Ammon's horn (tissue), 1 donor: ENCODE results near the gene KRTAP2-2.
"Not testable (repeated sequence)": the region's sequence is repeated elsewhere in the genome, so short reads cannot be mapped to it uniquely, and the experiment has no call there.

Source experiments
- DNase-seq: peaks from one replicate; pipeline ENCODE4 v3.0.0-alpha.2; 2016; ENCODE audit warnings: low spot score

Gene KRTAP2-2, protein sequence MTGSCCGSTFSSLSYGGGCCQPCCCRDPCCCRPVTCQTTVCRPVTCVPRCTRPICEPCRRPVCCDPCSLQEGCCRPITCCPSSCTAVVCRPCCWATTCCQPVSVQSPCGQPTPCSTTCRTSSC

DNA sequence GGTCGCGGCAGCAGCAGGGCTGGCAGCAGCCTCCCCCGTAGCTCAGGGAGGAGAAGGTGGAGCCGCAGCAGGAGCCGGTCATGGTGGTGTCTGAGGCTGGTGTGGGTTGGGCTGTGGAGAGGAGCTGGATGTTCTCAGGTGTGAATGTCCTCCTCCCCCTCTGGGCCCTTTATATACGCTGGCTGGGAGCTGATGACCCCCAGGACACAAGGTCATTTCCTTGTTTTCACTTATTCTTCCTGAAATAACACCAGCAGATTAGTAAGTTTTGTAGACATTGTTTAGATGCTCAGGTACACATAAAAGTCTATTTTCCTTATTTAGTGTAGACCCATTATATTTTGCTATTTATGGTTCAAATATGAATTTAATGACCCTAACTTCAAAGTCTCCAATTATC is at the start of gene KRTAP2-2:
Gene KRTAP2-2, minus strand, starts transcription at position 101 of the 400 bp plus-strand sequence. Its CDS starts 19 bp downstream, at position 82.
- not testable (repeated sequence) for DNase-seq

DNA sequence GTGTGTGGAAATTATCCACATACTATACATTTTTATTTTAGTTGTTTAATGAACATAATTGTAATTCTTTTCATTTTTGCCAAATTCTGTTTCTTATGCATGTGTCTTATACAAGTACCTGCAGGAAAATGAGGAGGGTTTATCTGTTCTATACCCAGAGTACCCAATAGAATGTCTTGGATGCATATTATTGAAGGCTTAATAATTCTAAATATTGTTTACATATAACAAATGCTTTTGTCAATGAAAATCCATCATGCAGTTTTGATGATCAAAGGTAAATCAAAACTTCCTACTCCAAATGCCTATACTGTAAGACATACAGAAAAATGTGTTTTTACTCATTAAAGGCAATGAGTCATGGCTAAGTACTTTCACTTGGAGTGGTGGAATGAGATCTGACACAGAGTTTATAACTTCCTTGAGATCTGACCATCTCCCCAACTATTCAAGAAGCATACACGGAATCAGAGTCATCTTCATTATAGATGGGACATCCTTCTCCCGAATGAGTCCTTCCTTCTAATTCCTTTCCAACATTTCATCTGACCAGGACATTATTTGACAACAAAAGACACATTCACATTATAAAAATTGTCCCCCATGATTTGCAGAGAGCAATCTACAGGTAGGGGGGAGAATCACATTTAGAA is 49.5 kb upstream of the KRTAP2-2 start:
- DNase-seq: not testable (repeated sequence)

- DNase-seq: no peak
Observed at GRCh38 chr17:41103896-41104295, 48.9 kb upstream of the KRTAP2-2 start.

GRCh38 chr17:41101586-41102259 is 46.7 kb upstream of the KRTAP2-2 start, which contains the start of gene KRTAP4-16:
Gene KRTAP4-16 (minus strand): TSS chr17:41102209. CDS start chr17:41102209, 0 bp downstream.
- no peak for DNase-seq

DNA sequence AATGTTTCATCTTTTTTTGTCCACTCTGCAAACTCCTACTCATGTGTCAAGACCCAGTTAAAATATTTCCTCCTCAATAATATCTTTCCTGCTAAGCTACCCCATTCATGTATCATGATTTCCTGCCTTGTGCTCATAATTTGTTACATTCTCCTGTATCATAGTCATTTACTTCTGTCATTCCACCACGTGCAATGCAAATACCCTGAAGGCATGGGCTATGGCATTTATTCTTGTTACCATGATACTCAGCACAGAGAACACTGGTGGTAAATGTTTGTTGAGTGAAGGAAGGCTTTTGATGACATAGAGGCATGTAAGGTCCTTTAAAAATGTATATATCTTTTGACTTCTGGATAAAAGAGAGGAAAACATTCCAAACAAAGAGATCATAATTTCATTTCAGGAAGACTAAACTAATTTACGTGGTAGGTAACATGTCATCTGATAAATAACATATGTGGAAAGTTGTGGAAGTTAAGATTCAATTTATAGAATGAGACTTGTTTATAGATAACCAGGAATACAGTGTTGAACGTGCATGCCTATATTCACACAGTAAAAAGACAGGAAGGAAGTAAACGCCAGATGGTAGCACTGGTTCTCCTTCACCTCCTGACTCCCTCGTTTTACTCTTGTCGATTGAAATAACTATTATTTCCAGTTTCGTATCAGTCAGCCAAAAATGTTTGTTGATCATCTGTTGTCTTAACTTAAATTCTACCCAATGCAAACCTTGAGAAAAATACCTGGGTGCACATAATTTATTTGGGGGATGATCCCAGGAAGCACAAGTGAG is 44.9 kb upstream of the KRTAP2-2 start:
- not testable (repeated sequence) for DNase-seq

DNA sequence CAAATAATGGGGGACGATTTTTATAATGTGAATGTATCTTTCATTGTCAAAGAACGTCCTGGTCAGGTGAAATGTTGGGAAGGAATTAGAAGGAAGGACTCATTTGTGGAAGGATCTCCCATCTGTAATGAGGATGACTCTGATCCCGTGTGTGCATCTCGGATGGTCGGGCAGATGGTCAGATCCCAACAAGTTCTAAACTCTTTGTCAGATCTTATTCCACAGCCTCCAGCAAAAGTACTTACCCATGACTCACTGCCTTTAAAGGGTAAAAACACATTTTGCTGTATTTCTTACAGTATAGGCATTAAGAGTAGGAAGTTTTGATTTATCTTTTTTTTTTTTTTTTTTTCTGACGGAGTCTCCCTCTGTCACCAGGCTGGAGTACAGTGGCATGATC is 43.5 kb upstream of the KRTAP2-2 start:
- no peak for DNase-seq

GRCh38 chr17:41098042-41098441 is 43.0 kb upstream of the KRTAP2-2 start, which contains the start of gene KRTAP4-8:
Gene KRTAP4-8 (minus strand): TSS chr17:41098142. CDS start chr17:41098084, 58 bp downstream.
- DNase-seq: no peak

DNA sequence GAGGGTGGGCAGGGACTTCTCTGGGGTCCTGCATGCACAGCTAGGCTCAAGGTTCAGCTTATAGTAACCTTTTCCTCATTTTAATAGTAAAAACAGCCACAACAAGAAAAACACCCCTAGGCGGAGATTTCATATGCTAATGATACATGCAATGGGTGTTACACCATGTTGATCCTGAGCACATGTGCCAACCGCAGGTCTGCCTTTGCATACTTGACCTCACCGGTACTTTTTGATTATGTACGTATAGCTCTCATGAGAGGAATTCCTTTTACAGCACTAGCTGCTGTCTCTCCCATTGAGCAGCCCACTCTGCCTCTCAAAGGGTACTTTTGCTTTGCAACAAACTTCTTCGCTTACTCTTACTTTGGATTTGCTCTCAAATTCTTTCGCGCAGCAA is 41.0 kb upstream of the KRTAP2-2 start:
- DNase-seq: no peak

- DNase-seq: not testable (repeated sequence)
Observed at GRCh38 chr17:41088760-41089352, 33.8 kb upstream of the KRTAP2-2 start.

- not testable (repeated sequence) for DNase-seq
Observed at GRCh38 chr17:41084100-41084856, 29.2 kb upstream of the KRTAP2-2 start, which contains the start of gene KRTAP4-7. Gene KRTAP4-7 (plus strand): TSS chr17:41084150. CDS start chr17:41084207, 57 bp downstream.

DNA sequence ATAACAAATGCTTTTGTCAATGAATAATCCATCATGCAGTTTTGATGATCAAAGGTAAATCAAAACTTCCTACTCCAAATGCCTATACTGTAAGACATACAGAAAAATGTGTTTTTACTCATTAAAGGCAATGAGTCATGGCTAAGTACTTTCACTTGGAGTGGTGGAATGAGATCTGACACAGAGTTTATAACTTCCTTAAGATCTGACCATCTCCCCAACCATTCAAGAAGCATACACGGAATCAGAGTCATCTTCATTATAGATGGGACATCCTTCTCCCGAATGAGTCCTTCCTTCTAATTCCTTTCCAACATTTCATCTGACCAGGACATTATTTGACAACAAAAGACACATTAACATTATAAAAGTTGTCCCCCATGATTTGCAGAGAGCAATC is 28.4 kb upstream of the KRTAP2-2 start:
- not testable (repeated sequence) for DNase-seq

DNA sequence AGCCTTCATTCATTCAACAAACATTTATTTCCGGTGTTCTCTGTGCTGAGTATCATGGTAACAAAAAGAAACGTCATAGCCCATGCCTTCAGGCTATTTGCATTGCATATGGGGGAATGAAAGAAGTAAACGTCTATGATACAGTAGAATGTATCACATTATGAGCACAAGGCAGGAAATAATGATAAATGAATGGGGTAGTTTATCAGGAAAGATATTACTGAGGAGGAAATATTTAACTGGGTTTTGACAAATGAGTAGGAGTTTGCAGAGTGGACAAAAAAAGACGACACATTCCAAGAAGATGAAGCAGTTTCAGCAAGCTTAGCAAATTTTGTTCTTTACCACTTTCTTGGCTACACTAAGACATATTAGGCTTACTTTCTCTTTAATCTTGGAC is 27.6 kb upstream of the KRTAP2-2 start:
- DNase-seq: no peak

DNA sequence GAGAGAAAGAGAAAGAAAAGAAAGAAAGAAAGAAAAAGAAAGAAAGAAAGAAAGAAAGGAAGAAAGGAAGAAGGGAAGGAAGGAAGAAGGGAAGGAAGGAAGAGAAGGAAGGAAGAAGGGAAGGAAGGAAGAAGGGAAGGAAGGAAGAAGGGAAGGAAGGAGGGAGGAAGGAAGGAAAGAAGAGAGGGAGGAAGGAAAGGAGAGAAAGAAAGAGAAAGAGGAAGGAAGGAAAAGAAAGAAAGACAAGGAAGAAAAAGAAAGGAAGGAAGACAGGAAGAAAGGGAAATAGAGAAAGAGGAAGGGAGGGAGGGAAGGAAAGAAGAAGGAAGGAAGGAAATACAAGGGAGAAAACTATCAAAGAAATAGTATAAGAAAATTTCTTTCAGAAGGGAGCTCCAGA is 21.8 kb upstream of the KRTAP2-2 start:
- DNase-seq: no peak

DNA sequence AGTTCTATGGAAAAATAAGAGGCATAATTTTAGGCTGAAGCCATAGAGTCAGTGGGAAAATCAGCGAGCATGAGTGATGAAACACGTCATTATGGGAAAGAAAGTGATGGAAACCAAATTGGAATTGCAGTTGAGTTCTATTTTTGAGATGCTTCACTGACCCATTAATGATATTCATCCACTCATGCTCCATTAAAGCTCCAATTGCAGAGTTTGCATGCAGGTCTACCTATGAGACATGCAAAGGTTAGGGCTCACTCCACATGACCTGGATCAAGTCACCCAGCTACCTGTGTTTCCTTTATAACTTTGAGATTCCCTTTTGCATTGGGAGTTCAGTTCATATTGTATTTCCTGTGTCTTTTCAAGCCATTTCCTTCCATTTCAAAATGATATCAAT is 18.6 kb upstream of the KRTAP2-2 start:
- DNase-seq: no peak

DNA sequence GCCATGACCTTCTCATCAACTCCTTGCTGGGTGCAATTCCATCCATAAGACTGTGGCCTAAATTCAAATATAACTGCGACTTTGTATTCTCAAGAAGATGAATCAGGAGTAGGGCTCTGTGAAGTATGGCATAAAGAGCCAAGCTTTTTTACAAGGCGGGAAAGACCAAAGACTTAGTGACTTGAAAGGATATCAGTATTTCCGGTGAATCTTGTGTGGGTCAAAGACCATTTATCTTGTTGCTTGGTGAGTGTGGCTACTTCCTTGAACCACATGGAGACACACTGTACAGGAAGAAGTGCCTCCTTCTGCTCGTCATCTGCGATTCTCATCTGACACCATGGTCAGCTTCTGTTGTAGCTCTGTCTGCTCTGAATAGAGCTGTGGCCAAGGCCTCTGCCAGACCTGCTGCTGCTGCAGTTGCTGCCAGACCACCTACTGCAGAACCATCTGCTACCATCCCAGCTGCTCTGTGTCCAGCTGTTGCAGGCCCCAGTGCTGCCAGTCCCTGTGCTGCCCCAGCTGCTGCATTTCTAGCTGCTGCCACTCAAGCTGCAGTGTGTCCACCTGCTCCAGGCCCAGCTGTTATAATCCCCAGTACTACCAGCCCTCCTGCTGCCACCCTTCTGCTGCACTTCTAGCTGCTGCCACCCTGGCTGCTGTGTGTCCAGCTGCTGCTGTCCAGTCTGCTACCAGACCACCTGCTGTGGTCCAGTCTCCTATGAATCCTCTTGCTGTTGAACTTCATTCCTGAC is 16.8 kb upstream of the KRTAP2-2 start:
- DNase-seq: no peak

GRCh38 chr17:41069031-41069430 is 14.0 kb upstream of the KRTAP2-2 start:
- no peak for DNase-seq

DNA sequence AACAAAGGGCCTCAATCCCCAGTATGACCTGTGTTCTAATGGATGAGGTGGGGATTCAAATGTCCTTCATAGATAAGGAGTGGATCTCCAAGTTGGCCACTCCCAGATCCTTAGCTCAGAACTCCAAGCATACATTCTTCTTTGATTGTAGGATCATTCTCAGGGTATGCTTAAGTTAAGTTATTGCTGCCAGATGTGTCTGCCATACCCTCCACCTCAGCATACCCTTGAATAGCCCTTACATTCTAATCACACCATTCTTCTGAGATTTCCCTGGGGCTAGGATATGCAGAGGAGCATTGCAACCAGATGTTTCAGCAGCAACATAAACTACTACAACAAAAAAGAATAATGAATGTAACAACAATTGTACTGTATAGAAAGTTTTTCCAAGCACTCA is 12.3 kb upstream of the KRTAP2-2 start:
- no peak for DNase-seq

- DNase-seq: no peak
Observed at GRCh38 chr17:41065829-41066624, 11.0 kb upstream of the KRTAP2-2 start, which contains the start of gene KRTAP2-4. Gene KRTAP2-4 (minus strand): TSS chr17:41065879. CDS start chr17:41065845, 34 bp downstream.

DNA sequence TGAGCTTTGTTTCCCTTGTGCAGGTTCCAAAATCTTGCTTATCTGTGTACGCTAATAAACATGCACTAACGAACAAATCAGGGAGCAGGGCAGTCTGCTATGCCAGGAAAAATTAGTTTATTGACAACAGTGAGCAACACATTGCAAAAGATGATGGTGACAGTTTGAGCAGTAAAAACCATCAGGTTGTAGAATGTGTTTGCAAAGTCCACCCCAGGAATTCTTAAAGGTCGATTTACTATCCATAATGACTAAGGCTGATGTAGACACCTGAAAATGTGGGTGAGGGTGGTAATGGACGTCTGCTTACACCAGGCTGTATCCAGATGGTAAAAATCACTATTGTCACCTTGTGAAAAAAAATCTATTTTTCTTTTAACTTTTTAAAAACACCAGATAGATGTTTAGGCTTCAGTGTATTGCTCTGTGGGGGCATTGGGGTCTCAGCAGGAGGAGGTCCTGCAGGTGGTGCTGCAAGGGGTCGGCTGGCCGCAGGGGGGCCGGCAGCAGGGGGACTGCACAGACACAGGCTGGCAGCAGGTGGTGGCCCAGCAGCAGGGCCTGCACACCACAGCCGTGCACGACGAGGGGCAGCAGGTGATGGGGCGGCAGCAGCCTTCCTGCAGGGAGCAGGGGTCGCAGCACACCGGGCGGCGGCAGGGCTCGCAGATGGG is 10.1 kb upstream of the KRTAP2-2 start:
- DNase-seq: not testable (repeated sequence)
